ENCODE data around the gene USP20. TPM values are rescaled to one million over a fixed set of nuclear protein-coding genes. Genes with fewer than 3 reads are reported as not detected.

Gene USP20
- total RNA-seq, 1 experiment from 2014 or later = 22.1 TPM

GRCh38 chr9:129923589-129923988 lies 88.3 kb downstream of the USP20 start:
- Histone ChIP-seq H3K36me3 (ENCODE audit: low read depth) (peaks cover 10% of the 10 kb centered on the region), H3K4me3 (no peak overlapping the region), H4K20me1 (ENCODE audit: insufficient read depth) (no peaks in the 10 kb centered on the region), H3F3A (ENCODE audit: insufficient read depth, low read depth) (no peaks in the 10 kb centered on the region; the same call in 1 of the 2 replicates), H2AFZ (no peak overlapping the region), H3K4me1 (replicated peaks; ENCODE audit: insufficient read depth) (no peaks in the 10 kb centered on the region), H3K9me2 (ENCODE audit: insufficient read depth) (no peaks in the 10 kb centered on the region), H3K27me3 (ENCODE audit: insufficient read depth, low read depth) (no peaks in the 10 kb centered on the region), H3K79me2 (ENCODE audit: low read depth) (no peaks in the 10 kb centered on the region), H3K9me3 (ENCODE audit: insufficient read depth, low read depth) (no peaks in the 10 kb centered on the region), H3K4me2 (no peak overlapping the region), H3K27ac (no peak overlapping the region)
- CTCF ChIA-PET = no interaction called here
- no TSS peak for BruUV-seq (replicated peaks)
- POLR2A ChIA-PET (ENCODE audit: unreplicated experiment) = no interaction called here
- TF ChIP-seq EZH2 (IDR thresholded peaks at IDR 0.05; ENCODE audit: low read depth) (no peak), CTCF (conservative IDR thresholded peaks at IDR 0.05) (no peak)
- intact Hi-C loops (cut with micrococcal nuclease; ENCODE audit: unreplicated experiment) = no loop called here
- no peak for DNase-seq

GRCh38 chr9:129929496-129930125 lies 94.4 kb downstream of the USP20 start:
- H2AFZ ChIP-seq = no peak overlapping the region
- no peaks in the 10 kb centered on the region for H3K4me1 ChIP-seq (replicated peaks; ENCODE audit: insufficient read depth)
- ChIA-PET CTCF (no interaction called here), POLR2A (ENCODE audit: unreplicated experiment) (no interaction called here)
- H3K36me3 ChIP-seq (ENCODE audit: low read depth) = peaks cover 10% of the 10 kb centered on the region
- no peak overlapping the region for H3K27ac ChIP-seq
- no peak overlapping the region for H3K4me3 ChIP-seq
- no peaks in the 10 kb centered on the region for H3F3A ChIP-seq (ENCODE audit: insufficient read depth, low read depth)
- TF ChIP-seq CTCF (conservative IDR thresholded peaks at IDR 0.05) = no peak
- TF ChIP-seq EZH2 (IDR thresholded peaks at IDR 0.05; ENCODE audit: low read depth) = no peak
- no peaks in the 10 kb centered on the region for H3K9me2 ChIP-seq (ENCODE audit: insufficient read depth)
- no peaks in the 10 kb centered on the region for H3K79me2 ChIP-seq (ENCODE audit: low read depth)
- no peaks in the 10 kb centered on the region for H3K9me3 ChIP-seq (ENCODE audit: insufficient read depth, low read depth)
- H3K4me2 ChIP-seq = no peak overlapping the region
- H4K20me1 ChIP-seq (ENCODE audit: insufficient read depth) = no peaks in the 10 kb centered on the region
- intact Hi-C loops (cut with micrococcal nuclease; ENCODE audit: unreplicated experiment) = no loop called here
- DNase-seq = no peak
- no TSS peak for BruUV-seq (replicated peaks)
- H3K27me3 ChIP-seq (ENCODE audit: insufficient read depth, low read depth) = no peaks in the 10 kb centered on the region

GRCh38 chr9:129930743-129931142 lies 95.5 kb downstream of the USP20 start:
- no peaks in the 10 kb centered on the region for H3K4me1 ChIP-seq (replicated peaks; ENCODE audit: insufficient read depth)
- H3K36me3 ChIP-seq (ENCODE audit: low read depth) = peaks cover 10% of the 10 kb centered on the region
- intact Hi-C loops (cut with micrococcal nuclease; ENCODE audit: unreplicated experiment) = no loop called here
- H3K4me3 ChIP-seq = no peak overlapping the region
- H4K20me1 ChIP-seq (ENCODE audit: insufficient read depth) = no peaks in the 10 kb centered on the region
- no peak for DNase-seq
- H3K4me2 ChIP-seq = no peak overlapping the region
- no peaks in the 10 kb centered on the region for H3K9me3 ChIP-seq (ENCODE audit: insufficient read depth, low read depth)
- ChIA-PET CTCF (no interaction called here), POLR2A (ENCODE audit: unreplicated experiment) (no interaction called here)
- H3K27me3 ChIP-seq (ENCODE audit: insufficient read depth, low read depth) = no peaks in the 10 kb centered on the region
- H3K9me2 ChIP-seq (ENCODE audit: insufficient read depth) = no peaks in the 10 kb centered on the region
- no peak overlapping the region for H2AFZ ChIP-seq
- TF ChIP-seq EZH2 (IDR thresholded peaks at IDR 0.05; ENCODE audit: low read depth) (no peak), CTCF (conservative IDR thresholded peaks at IDR 0.05) (no peak)
- no peaks in the 10 kb centered on the region for H3F3A ChIP-seq (ENCODE audit: insufficient read depth, low read depth)
- no peaks in the 10 kb centered on the region for H3K79me2 ChIP-seq (ENCODE audit: low read depth)
- no TSS peak for BruUV-seq (replicated peaks)
- no peak overlapping the region for H3K27ac ChIP-seq

Small RNA genes within 50 kb of the gene (microRNA-seq; reads per million reads assigned to microRNA genes)
- gene MIR6855 (ENCODE audit: borderline number of aligned reads, borderline replicate concordance) = not detected

Other genes starting within 250 kb of the USP20 start
- gene C9orf50, start 214.4 kb upstream of the USP20 start, total RNA-seq (2021) = 0.38 TPM in 1 of 2 replicates, not detected in the other
- gene NTMT1, start 209.3 kb upstream of the USP20 start, total RNA-seq (2021) = 52.5 and 53.1 TPM in 2 replicates
- 19.3 and 20.2 TPM in 2 replicates for gene ASB6, start 193.3 kb upstream of the USP20 start, total RNA-seq (2021)
- gene PRRX2, start 169.8 kb upstream of the USP20 start, total RNA-seq (2021) = 0.98 and 1.6 TPM in 2 replicates
- 116 and 119 TPM in 2 replicates for gene PTGES, start 82.4 kb upstream of the USP20 start, total RNA-seq (2021)
- 26.5 and 30.5 TPM in 2 replicates for gene TOR1B, start 32.3 kb upstream of the USP20 start, total RNA-seq (2021)
- gene TOR1A, start 11.3 kb upstream of the USP20 start, total RNA-seq (2021) = 33.8 and 43.5 TPM in 2 replicates
- gene C9orf78, start 183 bp upstream of the USP20 start, total RNA-seq (2021) = 39.2 and 51.7 TPM in 2 replicates
- 68.2 and 80.7 TPM in 2 replicates for gene FNBP1, start 207.7 kb downstream of the USP20 start, total RNA-seq (2021)
- 66.4 and 77.4 TPM in 2 replicates for gene GPR107, start 218.4 kb downstream of the USP20 start, total RNA-seq (2021)

All from PC-9 (cell line).